Measurements from ENCODE around the gene C1orf56.
A peak's percentile ranks its signal among the peaks of the same experiment; 100 is the strongest.

The C1orf56 gene, protein sequence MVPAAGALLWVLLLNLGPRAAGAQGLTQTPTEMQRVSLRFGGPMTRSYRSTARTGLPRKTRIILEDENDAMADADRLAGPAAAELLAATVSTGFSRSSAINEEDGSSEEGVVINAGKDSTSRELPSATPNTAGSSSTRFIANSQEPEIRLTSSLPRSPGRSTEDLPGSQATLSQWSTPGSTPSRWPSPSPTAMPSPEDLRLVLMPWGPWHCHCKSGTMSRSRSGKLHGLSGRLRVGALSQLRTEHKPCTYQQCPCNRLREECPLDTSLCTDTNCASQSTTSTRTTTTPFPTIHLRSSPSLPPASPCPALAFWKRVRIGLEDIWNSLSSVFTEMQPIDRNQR

DNA sequence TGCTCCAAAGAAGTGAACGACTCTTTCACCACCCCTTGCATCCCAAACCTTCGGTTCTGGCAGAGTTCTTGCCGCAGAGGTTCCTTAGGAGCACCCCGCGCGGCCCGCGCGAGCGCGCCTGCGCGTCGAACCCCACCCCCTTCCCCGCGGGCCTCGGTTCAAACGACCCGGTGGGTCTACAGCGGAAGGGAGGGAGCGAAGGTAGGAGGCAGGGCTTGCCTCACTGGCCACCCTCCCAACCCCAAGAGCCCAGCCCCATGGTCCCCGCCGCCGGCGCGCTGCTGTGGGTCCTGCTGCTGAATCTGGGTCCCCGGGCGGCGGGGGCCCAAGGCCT is at the start of gene C1orf56:
Gene C1orf56, plus strand, starts transcription at position 161 of the 334 bp plus-strand sequence. Its CDS starts 97 bp downstream, at position 258.
- FAIRE-seq = no peak

DNA sequence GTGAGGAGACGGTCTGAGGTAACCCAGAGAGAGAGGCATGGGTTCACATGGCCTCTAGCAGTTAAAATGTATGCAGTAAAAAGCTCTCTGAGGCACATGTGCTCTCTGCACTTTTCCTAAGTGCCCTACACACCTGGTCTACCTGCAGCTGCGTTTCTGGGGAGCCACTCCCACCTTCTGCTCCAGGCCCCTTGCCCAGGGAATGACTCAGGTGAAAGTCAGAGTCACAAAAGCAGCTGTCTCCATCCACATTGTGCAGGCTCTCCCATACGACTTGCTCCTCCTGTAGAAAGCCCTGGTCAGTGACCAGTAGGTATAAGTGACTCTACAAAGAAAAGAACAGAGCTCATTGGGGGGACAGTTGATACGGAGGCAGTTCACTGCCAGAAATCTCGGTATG is 49.6 kb upstream of the C1orf56 start:
- FAIRE-seq = no peak

DNA sequence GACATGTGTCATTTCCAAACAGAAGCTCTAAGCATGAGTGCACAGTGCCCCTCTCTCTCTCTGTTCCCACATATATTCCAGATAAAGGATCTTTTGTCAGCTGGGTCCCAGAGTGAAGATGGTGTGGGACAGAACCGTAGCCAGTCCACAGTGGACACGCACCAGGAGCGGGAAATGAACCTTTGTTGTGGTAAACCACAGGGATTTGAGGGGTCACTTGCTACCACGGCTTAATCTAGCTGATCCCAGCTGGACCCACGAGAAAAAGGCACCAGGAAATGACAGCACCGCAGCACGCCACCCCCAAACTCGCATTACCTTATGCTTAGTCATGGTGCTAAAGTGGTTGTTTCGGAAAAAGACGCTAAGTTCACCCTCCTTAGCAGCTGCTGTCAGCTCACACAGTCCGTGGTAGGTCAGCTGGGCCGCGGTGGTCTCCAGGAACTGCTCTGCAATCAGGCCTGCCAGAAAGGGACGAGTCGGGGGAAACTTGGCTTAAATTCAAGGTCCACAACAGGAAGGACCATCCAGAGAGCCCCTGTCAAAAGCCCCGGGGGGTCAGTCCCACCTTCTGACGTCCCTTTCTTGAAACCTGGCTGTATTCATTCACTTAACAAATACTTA is 48.4 kb upstream of the C1orf56 start:
- no peak for FAIRE-seq

DNA sequence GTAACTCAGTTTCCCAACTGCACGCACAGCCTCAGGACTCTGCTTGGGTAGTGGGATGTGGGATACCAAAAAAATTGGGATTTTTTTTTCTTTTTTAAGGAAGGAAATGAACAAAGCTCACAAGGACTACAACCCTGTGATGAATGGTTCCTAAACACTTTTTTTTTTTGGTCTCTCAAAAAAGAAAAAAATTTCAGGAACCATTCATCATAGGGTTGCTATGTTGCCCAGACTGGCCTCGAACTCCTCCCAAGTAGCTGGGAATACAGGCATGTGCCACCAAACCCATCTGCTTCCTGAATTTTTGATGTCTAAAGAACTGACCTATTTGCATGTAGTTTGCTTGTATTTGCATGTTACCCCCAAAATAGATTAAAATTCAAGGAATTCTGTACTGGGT is 47.6 kb upstream of the C1orf56 start:
- FAIRE-seq = no peak

DNA sequence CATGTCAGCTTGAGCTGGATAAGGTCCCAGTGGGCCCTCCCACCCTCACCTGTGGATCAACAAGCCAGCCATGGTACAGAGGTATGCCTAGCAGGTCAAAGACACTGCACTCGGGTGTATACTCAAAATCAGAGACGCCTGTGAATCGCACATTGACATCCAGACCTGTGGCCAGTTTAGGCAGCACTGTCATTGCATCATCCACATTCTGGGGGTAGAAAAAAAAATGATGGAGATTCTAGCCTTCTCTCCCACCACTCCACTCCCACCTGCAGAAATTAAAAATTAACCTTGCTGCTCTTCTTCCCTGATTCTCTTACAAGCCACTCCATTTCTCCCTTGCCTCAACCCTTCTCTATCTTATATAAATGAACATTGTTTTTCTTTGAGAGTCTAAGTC is 47.1 kb upstream of the C1orf56 start:
- no peak for FAIRE-seq

DNA sequence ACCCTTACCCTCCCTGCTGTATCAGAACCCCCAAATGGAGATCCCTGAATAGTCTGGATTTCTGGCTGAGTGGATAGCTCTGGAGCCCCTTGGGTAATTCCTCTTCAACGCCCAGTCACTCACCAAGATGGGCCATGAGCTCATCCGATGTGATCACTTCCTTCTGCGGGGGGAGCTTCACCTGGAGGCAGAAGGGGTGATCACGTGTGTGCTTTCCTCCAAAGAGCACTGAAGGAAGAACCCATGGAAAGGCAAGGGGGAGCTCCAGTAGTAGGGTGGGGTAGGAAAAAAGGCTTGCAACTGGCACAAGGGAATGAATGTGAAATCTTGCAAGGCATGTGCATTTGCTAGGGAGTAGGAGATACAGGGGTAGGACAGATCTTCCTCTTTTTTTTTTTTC is 45.9 kb upstream of the C1orf56 start:
- no peak for FAIRE-seq

DNA sequence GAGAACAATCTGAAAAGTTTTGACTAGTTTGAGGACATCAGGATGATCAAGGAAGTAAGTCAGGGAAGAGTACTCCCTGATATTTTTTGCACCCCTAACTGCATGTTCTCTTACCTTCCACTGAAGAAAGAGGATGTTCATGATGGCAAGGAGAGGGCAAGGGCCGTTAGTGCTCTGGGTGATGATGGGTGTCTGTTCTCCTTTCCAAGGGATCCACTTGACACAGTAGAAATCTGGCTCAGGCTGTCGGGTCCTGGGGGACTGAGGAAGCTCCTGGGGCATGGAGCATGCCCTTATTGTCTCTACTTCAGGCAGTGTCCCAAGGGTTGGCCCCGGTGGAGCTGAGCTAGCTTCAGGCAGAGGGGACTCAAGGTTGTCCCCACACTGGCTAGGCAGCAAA is 45.5 kb upstream of the C1orf56 start:
- FAIRE-seq = no peak

DNA sequence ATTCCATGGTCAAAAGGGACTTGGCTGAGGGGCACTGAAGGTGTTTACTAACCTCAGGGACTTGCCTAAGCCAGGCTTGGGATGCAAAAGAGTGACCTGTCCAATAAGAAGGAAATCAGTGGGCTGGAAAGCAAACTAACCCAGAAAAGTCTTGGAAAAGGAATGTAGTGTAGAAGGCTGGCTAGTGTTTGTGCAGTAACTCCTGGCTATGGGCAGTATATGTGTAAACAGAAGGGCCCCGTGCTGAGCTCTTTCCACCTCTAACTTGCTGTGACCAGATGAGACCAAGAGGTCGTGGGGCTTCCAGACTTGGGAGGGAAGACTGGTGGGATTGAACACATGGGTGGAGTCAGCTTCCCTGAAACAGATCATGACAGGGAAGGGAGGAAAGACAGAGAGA is 44.9 kb upstream of the C1orf56 start:
- no peak for FAIRE-seq

DNA sequence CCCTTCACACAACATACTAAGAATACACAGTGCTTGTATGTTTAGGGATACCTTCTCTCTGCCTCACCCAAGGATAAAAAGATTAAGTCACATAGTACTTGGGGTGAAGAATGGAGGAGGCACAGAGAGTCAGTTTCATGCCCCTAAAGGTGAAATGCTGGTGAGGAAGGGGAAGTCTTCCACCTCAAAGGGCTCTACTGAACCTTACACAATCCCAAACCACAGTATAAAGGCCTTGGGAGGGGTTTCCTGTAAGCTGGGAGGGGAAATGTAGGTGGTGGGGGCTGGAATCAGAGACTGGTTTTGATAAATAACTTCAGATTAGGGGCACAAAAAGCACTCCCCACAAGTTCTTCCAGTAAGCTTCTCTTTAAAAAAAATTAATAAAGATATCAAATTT is 44.4 kb upstream of the C1orf56 start:
- FAIRE-seq = no peak

DNA sequence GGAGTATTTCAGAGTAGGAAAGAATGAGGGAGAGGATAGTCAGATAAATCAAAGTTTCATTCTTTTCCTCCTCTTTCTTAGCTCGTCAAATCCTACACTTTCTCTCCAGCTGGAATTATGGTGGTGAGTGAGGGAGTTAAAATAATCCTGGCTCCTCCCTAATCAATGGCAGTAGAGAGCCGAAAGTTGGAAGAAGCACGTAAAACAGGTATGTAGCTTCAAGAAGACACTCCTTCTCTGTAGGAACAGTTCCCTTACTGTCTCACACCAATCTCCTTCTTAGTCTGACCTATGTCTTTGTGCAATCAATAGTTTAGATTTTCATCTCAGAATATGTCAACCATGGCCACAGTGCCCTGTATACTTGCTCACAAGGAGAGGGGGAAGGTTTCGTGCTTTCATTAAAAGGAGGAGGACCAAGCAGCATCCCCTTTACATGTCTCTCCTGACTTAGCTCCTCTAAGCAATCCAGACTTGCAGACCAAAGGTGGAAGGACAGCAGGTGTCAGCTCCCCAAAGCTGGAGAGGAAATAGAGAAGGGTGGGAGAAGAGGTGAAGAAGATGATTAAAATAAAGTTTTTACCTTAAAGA is 41.7 kb upstream of the C1orf56 start:
- FAIRE-seq = no peak

DNA sequence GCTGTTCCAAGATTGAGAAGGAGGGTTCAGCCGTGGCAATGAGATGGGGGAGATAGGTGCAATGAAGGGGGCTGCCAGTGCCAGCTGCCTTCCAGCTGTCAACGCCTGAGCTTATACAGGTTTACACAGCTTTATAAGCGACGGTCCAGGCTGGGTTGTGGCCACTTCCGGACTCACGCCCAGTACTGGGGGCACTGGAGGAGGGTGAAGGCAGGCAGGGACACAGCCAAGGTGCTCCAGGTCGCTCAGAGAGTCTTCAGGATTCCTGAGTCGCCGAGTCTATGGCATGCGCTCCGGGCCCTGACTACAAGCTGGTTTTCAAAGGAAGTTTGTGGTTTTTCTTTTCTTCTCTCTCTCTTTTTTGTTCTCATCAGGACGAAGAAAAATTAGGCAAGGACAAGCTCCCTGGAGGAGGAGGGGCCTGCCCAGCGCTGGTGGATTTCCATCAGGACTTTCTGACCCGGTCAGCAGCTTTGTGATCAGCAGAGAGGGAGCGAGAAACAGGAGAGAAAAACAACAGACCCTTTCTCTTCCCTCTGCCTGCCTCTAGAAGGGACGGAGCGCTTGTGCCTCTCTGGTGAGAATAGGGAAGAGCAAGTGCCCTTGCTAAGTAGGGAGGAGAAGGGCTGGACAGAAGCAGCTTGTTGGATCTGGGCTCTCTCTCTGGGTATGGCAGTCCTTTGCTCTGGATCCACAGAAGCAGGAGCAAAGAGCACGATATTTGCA is 41.1 kb upstream of the C1orf56 start, which contains the start of gene MINDY1:
Gene MINDY1, minus strand, starts transcription at position 576 of the 726 bp plus-strand sequence. CDS start 4,285 bp downstream, outside the sequence.
- FAIRE-seq = peak; percentile 87

DNA sequence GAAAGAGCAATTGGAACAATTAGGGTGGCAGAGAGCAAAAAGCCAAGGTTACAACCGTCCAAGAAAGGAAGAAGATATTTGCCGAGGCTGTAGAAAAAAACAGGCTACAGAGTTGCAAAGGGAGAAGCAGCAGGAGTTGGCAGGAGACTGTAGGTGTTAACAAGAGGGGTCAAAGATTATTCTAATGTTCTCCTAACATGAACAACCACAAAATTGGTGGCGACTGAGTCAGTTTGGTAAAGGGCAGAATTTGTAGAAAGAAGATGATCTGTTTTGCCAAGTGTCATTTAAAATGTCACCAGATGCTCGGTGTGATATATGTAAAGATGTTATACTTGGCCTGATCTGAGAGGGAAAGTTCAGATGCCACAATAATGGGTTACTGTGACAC is 39.7 kb upstream of the C1orf56 start:
- FAIRE-seq = no peak

DNA sequence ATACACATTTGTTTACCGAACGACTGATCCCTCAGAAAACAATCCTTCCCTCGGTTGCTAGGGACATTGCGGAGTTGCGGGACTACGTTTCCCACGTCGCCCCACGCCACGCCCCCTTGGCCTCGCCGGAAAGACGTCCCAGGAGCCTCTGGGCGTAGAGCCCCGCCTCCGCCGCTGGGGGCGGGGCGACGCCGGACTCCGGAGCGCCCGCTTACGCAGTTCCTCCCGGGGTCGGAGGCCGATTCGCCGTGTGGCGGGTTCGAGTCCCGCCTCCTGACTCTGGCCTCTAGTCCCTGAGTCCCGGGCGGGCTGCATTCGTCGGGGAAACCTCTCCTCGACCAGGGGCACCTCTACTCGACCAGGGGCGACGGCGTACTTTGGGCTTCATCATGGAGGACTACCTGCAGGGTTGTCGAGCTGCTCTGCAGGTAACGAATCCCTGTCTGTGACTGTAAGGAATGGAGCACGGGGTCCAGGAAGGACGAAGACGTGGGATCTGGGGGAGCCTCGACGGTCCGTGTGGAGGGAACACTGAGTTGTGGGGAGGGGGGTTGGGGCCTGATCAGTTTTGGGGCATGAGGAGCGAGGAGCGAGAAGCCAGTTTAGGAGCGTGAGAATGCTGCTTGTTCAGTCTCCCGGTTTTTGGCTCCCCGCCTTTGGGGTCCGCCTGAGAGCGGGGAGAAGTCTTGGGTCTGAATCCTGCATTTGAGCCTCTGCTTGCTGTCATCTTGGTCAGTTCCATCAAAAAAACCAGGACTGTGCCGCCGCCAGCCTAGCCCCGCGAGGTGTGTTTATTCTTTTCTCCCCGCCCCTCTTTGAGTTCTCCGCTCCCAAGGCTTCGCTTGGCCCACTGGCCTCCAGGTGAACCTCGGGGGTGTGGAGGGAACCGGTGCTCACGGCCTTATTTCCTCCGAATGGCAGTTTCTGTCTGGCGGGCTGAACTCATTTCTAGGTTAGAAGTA is 39.0 kb upstream of the C1orf56 start, which contains the start of gene PRUNE1:
Gene PRUNE1, plus strand, starts transcription at position 206 of the 962 bp plus-strand sequence. Its CDS starts 184 bp downstream, at position 390.
- peak; percentile 94 for FAIRE-seq

DNA sequence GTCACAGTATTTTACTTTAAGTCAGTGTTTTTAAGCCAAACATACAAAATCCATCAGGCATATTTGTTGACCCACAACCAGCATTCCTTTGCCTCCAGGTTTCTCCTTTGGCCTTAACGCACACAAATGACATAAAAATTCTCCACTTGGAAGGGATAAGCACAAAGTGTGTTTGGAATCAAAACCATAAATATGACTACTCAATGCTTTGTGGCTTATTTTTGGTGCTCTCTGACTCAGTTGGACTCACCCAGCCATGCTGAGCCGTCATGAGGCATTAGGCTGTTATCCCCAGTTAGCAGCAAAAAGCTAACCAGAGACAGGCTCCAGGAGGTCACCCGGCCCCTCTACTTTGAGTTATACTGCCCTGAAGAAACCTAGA is 38.4 kb upstream of the C1orf56 start:
- FAIRE-seq = no peak

DNA sequence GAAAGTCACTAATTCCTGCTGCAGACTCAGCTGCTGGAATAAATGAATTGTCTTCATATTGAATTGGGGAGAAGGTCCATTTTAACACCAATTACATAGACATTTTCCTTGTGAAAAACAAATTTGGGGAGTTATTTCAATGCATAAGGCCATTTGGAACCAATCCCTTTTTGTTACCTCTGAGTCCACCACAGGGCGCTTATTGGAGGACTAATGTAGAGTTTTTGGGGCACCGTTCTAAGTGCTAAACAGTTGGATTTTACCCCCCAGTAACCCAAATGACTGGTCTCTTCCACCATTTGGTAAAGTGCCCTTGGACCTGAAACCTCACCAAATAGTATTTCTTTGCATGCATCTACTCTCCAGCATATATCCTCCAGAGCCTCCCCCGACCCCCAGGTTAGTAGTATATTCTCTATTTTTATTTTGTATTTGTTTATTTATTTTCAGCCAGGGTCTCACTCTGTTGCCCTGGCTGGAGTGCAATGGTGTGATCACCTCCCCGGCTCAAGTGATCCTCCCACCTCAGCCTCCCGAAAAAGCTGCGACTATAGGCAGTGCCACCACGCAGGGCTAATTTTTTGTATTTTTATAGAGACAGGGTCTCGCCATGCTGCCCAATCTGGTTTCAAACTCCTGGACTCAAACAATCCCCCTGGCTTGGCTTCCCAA is 37.7 kb upstream of the C1orf56 start:
- FAIRE-seq = no peak

DNA sequence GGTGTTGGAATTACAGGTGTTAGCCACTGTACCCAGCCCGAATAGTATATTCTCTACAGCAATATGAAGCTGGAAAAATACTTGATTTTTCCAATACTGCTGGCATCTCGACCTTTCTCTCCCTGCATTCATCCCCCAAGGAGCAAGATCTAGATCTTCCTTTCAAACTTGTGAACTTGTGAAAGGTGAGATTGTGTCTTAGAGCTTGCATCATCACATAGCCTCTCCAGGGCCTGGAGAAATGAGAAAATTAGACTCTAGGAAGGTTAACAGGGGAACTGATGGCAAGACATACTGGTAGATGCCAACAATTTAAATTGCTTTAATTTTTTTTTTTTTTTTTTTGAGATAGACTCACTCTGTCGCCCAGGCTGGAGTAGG is 37.2 kb upstream of the C1orf56 start:
- no peak for FAIRE-seq

DNA sequence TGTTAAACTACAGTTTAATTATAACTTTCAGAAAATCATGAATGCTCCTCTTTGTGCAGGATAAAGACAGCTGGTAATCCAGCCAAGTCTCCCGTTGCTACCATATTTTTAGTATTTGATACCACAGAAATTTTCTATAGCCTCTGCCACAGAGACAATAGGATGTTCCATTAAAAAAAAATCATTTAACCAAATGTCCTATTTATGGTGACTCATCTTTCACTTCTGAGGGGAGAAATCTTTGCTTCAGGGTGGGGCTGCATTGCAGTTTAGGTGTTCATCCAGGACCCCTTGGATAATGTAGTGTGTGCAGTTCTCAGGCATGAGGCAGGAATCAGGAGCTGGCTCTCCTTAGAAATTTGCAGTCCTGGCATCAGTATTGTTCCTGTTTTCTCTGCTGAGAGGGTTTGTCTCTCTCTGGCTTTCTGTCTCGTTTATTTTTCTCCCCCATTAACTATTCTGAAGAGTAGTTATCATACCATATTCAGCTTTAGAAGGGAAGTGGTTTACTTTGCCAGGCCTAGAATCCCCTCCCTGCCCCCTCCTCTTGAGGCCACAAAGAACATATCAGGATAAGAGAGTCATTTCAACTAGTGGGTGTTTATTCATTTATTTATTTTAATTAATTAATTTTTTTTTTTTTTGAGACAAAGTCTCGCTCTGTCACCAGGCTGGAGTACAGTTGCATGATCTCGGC is 36.2 kb upstream of the C1orf56 start:
- no peak for FAIRE-seq

DNA sequence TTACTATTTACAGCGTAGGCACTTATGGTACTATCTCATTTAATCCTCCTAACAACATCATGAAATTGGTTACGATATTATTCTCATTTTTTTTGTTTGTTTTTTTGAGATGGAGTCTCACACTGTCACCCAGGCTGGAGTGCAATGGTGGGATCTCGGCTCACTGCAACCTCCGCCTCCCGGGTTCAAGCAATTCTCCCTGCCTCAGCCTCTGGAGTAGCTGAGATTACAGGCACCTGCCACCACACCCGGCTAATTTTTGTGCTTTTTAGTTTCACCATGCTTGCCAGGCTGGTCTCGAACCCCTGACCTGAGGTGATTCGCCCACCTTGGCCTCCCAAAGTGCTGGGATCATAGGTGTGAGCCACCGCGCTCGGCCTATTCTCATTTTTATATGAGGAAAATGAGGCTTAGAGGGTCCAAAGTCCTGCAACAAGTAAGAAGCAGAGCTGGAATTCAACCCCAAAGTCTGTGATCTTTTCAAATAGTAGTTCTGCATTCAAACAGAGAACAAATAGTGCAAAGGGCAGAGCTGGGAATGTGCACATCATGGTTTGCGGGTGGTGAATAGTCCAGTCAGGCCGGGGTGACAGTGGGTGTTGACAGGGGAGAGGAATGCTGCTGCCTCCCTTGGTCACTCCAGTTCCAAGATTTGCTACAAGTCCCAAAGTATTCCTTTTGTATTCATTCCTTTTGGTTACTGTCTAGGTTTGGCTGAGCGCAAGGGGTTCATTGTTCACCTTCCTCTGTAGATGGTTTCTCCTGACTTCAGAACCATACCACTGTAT is 34.7 kb upstream of the C1orf56 start:
- FAIRE-seq = no peak

DNA sequence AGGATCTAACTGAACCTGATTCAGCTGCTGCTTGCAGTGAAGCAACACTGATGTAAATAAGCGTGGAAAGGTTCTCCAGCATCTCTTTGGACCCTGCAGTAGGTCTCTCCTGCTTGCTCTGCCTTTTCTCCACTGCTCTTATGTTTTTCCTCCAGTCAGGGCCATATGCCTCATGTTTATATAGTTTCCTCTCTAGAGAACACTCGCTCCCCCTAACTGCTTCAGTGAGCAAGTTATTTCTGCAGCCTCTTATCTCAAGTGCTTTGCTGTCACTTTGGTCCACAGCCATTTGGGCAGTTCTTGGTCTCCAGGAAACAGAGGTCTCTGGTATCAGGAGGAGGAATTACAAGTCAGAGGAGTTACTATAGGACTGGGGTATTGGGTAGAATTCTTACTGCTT is 34.0 kb upstream of the C1orf56 start:
- peak; percentile 20 for FAIRE-seq

DNA sequence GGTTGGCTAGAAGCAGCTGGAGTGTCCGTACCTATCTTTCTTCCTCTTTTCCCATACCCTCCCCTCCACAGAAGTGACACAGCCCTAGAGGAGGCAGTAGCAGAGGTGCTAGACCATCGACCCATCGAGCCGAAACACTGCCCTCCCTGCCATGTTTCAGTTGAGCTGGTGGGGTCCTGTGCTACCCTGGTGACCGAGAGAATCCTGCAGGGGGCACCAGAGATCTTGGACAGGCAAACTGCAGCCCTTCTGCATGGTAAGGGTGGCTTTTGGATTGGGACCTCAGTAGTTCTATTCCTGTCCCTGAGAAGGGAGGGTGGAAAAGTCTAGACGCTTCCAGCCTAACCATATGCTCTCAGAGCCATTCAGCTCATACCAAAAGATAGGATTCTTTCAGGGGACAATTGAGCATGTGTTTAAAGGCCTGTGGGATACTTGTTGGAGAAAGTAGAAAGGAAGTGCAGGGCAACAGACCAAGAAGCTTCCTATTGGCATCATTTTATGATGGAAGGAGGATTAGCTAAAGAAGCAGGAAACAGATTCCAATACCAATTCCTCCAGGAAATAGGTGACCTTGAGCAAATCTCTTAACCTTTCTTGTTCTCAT is 22.9 kb upstream of the C1orf56 start:
- peak; percentile 88 for FAIRE-seq
